Gastrocnemius medialis (tissue), 4 donors: Measurements from ENCODE around the gene MS4A2.

Experiments
- CTCF ChIP-seq, 5 experiments: fragments of 450-650 bp in 3 of 5; fragments of 200-600 bp in 2 of 5; sonication (generic) in 2 of 5; IDR thresholded peaks in 4 of 5; conservative IDR thresholded peaks in 1 of 5; 1 replicate in 4 of 5; 2 replicates in 1 of 5; pipeline ENCODE4 v1.5.1; 2016 to 2019; ENCODE audit warnings: antibody characterized with exemption in 5 of 5, mild to moderate bottlenecking in 3 of 5, moderate library complexity in 3 of 5
- POLR2A ChIP-seq, 2 donors: fragments of 450-650 bp; IDR thresholded peaks; one replicate each; pipeline ENCODE4 v1.6.1; 2017; ENCODE audit warnings: antibody characterized with exemption in 2 of 2, mild to moderate bottlenecking in 2 of 2, moderate library complexity in 2 of 2

- TF ChIP-seq CTCF (IDR thresholded peaks at IDR 0.05 in 4 of 5, conservative IDR thresholded peaks at IDR 0.05 in 1 of 5) (no peak), POLR2A (IDR thresholded peaks at IDR 0.05) (no peak)
These were observed 57.2 kb downstream of the MS4A2 start for GRCh38 chr11:60145677-60146076.
